Karpas-422 (cell line): ENCODE data around the gene GNG13. TPM values are rescaled to one million over a fixed set of nuclear protein-coding genes. Genes with fewer than 3 reads are reported as not detected.

Source experiments
- DNase-seq: peaks from one replicate; pipeline ENCODE4 v3.0.0-alpha.2; 2015
- H2AFZ ChIP-seq: fragments of 200-600 bp; sonication (generic); 2 replicates; pipeline ENCODE4 v1.6.1; 2014; ENCODE audit warnings: antibody characterized with exemption, low read length, mixed read lengths
- H3K27ac ChIP-seq: fragments of 200-600 bp; sonication (generic); 2 replicates; pipeline ENCODE4 v1.5.1; 2014; ENCODE audit warnings: mild to moderate bottlenecking, low read length, moderate library complexity
- H3K27me3 ChIP-seq: fragments of 200-600 bp; sonication (generic); 2 replicates; pipeline ENCODE4 v1.6.1; 2014; ENCODE audit warnings: low read length, mixed read lengths
- H3K36me3 ChIP-seq: fragments of 200-600 bp; sonication (generic); 2 replicates; pipeline ENCODE4 v1.6.1; 2014; ENCODE audit warnings: low read length, mixed read lengths; ENCODE audit not compliant: insufficient read depth
- H3K4me1 ChIP-seq: fragments of 200-600 bp; sonication (generic); 2 replicates; pipeline ENCODE4 v1.6.1; 2014; ENCODE audit warnings: mild to moderate bottlenecking, low read length, mixed read lengths
- H3K4me2 ChIP-seq: fragments of 200-600 bp; sonication (generic); 2 replicates; pipeline ENCODE4 v1.6.1; 2014; ENCODE audit warnings: low read length, low read depth, mild to moderate bottlenecking; ENCODE audit not compliant: poor library complexity, severe bottlenecking
- H3K4me3 ChIP-seq: fragments of 200-600 bp; sonication (generic); 2 replicates; pipeline ENCODE4 v1.5.1; 2014; ENCODE audit warnings: mild to moderate bottlenecking, antibody characterized with exemption, low read length, mixed read lengths
- H3K79me2 ChIP-seq: fragments of 200-600 bp; sonication (generic); 2 replicates; pipeline ENCODE4 v1.6.1; 2014; ENCODE audit warnings: mild to moderate bottlenecking, low read length, mixed read lengths
- H3K9ac ChIP-seq: fragments of 200-600 bp; sonication (generic); 2 replicates; pipeline ENCODE4 v1.6.0; 2014; ENCODE audit warnings: low read length
- H3K9me2 ChIP-seq: fragments of 200-600 bp; sonication (generic), shearing (Covaris generic); replicated peaks from 2 replicates; pipeline ENCODE4 v1.6.0; 2014; ENCODE audit warnings: mild to moderate bottlenecking, low read length, moderate library complexity; ENCODE audit not compliant: insufficient read depth
- H3K9me3 ChIP-seq: fragments of 300-700, 200-600 bp; sonication (generic); 2 replicates; pipeline ENCODE4 v1.6.1; 2014; ENCODE audit warnings: low read length, mixed read lengths
- H4K20me1 ChIP-seq: fragments of 200-600 bp; sonication (generic); 2 replicates; pipeline ENCODE4 v1.6.1; 2014; ENCODE audit warnings: mild to moderate bottlenecking, antibody characterized with exemption, low read length, low read depth; ENCODE audit not compliant: insufficient read depth
- total RNA-seq: library from RNA; depleted of rRNA; stranded (reverse); fragments of >200 nt; shearing (Covaris generic); gene quantifications from 2 replicates; pipeline ENCODE4 v1.2.3, GENCODE V29; 2014; ENCODE audit warnings: low replicate concordance

GNG13 gene
- total RNA-seq, 1 experiment from 2014 or later, result not detected

GRCh38 chr16:813916-814412, 13.4 kb upstream of the GNG13 start:
- Histone ChIP-seq H3K4me2 (no peak overlapping the region), H2AFZ (no peak overlapping the region), H4K20me1 (no peaks in the 10 kb centered on the region), H3K27me3 (no peaks in the 10 kb centered on the region), H3K9me2 (no peaks in the 10 kb centered on the region), H3K9ac (no peak overlapping the region), H3K9me3 (no peaks in the 10 kb centered on the region), H3K27ac (no peak overlapping the region), H3K4me1 (peaks cover 3% of the 10 kb centered on the region; the same call in 1 of the 2 replicates), H3K79me2 (no peaks in the 10 kb centered on the region), H3K4me3 (no peak overlapping the region), H3K36me3 (no peaks in the 10 kb centered on the region)
- DNase-seq, result no peak

GRCh38 chr16:813204-813915, 12.8 kb upstream of the GNG13 start:
- Histone ChIP-seq H3K9me3 (no peaks in the 10 kb centered on the region), H3K4me1 (peaks cover 4% of the 10 kb centered on the region), H3K9ac (no peak overlapping the region), H3K4me3 (no peak overlapping the region), H3K36me3 (no peaks in the 10 kb centered on the region), H3K4me2 (no peak overlapping the region), H2AFZ (no peak overlapping the region), H3K79me2 (no peaks in the 10 kb centered on the region), H3K27me3 (no peaks in the 10 kb centered on the region), H4K20me1 (no peaks in the 10 kb centered on the region), H3K9me2 (no peaks in the 10 kb centered on the region), H3K27ac (no peak overlapping the region)
- DNase-seq, result peak; percentile 70

- Histone ChIP-seq H3K79me2 (no peaks in the 10 kb centered on the region), H3K27me3 (no peaks in the 10 kb centered on the region), H3K4me3 (peak overlapping the region; percentile 79), H3K4me2 (peak overlapping the region; percentile 93), H3K9me3 (no peaks in the 10 kb centered on the region), H3K27ac (no peak overlapping the region), H3K4me1 (peaks cover 25% of the 10 kb centered on the region), H3K36me3 (no peaks in the 10 kb centered on the region), H3K9ac (peak overlapping the region; percentile 70), H4K20me1 (no peaks in the 10 kb centered on the region; the same call in 1 of the 2 replicates), H3K9me2 (no peaks in the 10 kb centered on the region), H2AFZ (peak overlapping the region; percentile 99)
- DNase-seq, result no peak
Measured at GRCh38 chr16:808085-808386, 7.5 kb upstream of the GNG13 start.

- peak; percentile 96 for DNase-seq
- peak overlapping the region; percentile 84 for H3K9ac ChIP-seq
- peaks cover 26% of the 10 kb centered on the region for H3K4me1 ChIP-seq
- no peaks in the 10 kb centered on the region for H3K9me2 ChIP-seq
- H3K27me3 ChIP-seq, result no peaks in the 10 kb centered on the region
- no peaks in the 10 kb centered on the region for H3K79me2 ChIP-seq
- H3K36me3 ChIP-seq, result no peaks in the 10 kb centered on the region
- H2AFZ ChIP-seq, result peak overlapping the region; percentile 99
- peak overlapping the region; percentile 79 for H3K4me3 ChIP-seq
- no peaks in the 10 kb centered on the region; the same call in 1 of the 2 replicates for H4K20me1 ChIP-seq
- no peaks in the 10 kb centered on the region for H3K9me3 ChIP-seq
- peak overlapping the region; percentile 39; the same call in 1 of the 2 replicates for H3K27ac ChIP-seq
- H3K4me2 ChIP-seq, result peak overlapping the region; percentile 93
Measured at GRCh38 chr16:807347-808084, 7.0 kb upstream of the GNG13 start.

- H3K9me3 ChIP-seq, result no peaks in the 10 kb centered on the region
- no peaks in the 10 kb centered on the region for H3K36me3 ChIP-seq
- no peaks in the 10 kb centered on the region for H3K27me3 ChIP-seq
- H3K79me2 ChIP-seq, result no peaks in the 10 kb centered on the region
- no peak overlapping the region for H3K4me3 ChIP-seq
- H3K4me2 ChIP-seq, result no peak overlapping the region
- H3K27ac ChIP-seq, result no peak overlapping the region
- no peak overlapping the region for H3K9ac ChIP-seq
- H4K20me1 ChIP-seq, result peaks cover 16% of the 10 kb centered on the region
- H3K9me2 ChIP-seq, result no peaks in the 10 kb centered on the region
- H2AFZ ChIP-seq, result no peak overlapping the region
- H3K4me1 ChIP-seq, result peaks cover 40% of the 10 kb centered on the region
- DNase-seq, result no peak
Measured at GRCh38 chr16:805474-805873, 4.9 kb upstream of the GNG13 start.

GRCh38 chr16:804193-805048, 3.9 kb upstream of the GNG13 start:
- DNase-seq, result no peak
- Histone ChIP-seq H4K20me1 (peaks cover 22% of the 10 kb centered on the region), H3K9ac (no peak overlapping the region), H3K4me1 (peaks cover 50% of the 10 kb centered on the region), H3K79me2 (no peaks in the 10 kb centered on the region), H3K9me2 (no peaks in the 10 kb centered on the region), H3K4me3 (no peak overlapping the region), H3K27me3 (no peaks in the 10 kb centered on the region), H2AFZ (no peak overlapping the region), H3K4me2 (no peak overlapping the region), H3K9me3 (no peaks in the 10 kb centered on the region), H3K36me3 (no peaks in the 10 kb centered on the region), H3K27ac (no peak overlapping the region)

- H3K4me2 ChIP-seq, result no peak overlapping the region
- H3K4me3 ChIP-seq, result no peak overlapping the region
- H3K36me3 ChIP-seq, result no peaks in the 10 kb centered on the region
- no peaks in the 10 kb centered on the region for H3K9me3 ChIP-seq
- no peak overlapping the region for H3K27ac ChIP-seq
- H3K4me1 ChIP-seq, result peaks cover 57% of the 10 kb centered on the region
- DNase-seq, result no peak
- peaks cover 28% of the 10 kb centered on the region for H4K20me1 ChIP-seq
- no peak overlapping the region for H2AFZ ChIP-seq
- no peaks in the 10 kb centered on the region for H3K9me2 ChIP-seq
- no peaks in the 10 kb centered on the region for H3K27me3 ChIP-seq
- no peaks in the 10 kb centered on the region for H3K79me2 ChIP-seq
- no peak overlapping the region; the same call in 1 of the 2 replicates for H3K9ac ChIP-seq
Measured at GRCh38 chr16:803754-804080, 3.2 kb upstream of the GNG13 start.
